ENCODE measurements around the gene CTTNBP2. TPM values are rescaled to one million over a fixed set of nuclear protein-coding genes. Genes with fewer than 3 reads are reported as not detected.

CTTNBP2 gene
- total RNA-seq, 2 donors from 2014 or later: 7.9 to 9.1 TPM

DNA sequence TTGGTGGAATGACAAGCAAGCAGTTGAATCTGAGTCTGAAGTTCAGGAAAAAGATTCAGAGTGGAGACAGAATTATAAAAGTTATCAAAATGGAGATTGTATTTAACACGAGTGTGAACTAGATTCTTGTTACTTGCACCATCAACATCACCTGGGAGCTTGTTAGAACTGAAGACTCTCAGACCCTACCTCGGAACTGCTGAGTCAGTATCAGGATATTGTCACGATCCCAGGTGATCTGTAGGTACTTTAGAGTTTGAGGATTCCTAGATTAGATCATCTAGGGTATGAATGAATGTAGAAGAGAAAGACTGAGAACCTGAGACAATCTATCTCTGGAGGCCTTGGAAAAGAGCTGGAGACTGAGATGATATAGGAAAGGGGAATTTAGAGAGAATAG lies 194.1 kb downstream of the CTTNBP2 start:
- intact Hi-C loops (cut with DNase I): no loop called here
- DNase-seq (ENCODE audit: low spot score): no peak

DNA sequence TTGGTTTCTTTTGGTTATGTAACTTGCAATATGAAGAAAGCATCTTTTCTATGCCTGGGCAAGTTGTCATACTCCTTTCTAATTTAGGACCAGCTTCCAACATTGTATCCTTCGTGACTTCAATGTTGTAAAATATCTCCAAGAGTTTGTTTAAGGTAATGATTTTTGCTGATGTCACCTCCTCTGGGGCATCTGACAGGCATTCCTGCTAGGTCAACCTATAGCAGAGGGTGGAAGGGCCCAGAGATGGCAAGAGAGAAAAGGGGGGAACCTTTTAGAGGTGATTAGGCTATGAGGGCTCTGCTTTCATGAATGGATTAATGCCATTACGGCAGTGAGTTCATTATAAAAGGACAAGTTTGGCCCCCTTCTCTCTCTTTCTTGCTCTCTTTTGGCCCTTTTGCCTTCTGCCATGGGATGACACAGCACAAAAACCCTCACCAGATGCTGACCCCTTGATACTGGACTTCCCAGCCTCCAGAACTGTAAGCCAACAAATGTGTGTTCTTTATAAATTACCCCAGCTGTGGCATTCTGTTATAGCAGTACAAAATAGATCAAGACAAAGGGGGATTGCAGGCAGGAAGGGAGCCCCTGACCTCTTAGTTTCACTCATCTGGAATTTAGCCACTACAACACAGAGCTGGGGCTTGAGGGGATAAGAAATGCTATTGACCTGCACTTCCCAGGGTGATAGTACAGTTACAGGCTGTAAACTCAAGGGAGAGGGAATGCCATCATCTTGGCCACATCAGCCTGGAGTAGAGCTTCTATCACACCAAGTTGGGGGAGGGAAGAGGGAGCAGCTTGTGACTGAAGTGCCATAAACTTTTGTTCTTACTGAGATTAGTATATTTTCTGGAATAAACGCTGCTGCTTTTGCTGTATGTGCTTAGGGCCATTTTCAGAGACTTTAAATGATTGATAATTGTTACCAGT lies 197.5 kb downstream of the CTTNBP2 start:
- intact Hi-C loops (cut with DNase I): no loop called here
- no peak for DNase-seq (ENCODE audit: low spot score)

GRCh38 chr7:117674617-117675016 lies 198.6 kb downstream of the CTTNBP2 start:
- DNase-seq (ENCODE audit: low spot score): no peak
- intact Hi-C loops (cut with DNase I): no loop called here

DNA sequence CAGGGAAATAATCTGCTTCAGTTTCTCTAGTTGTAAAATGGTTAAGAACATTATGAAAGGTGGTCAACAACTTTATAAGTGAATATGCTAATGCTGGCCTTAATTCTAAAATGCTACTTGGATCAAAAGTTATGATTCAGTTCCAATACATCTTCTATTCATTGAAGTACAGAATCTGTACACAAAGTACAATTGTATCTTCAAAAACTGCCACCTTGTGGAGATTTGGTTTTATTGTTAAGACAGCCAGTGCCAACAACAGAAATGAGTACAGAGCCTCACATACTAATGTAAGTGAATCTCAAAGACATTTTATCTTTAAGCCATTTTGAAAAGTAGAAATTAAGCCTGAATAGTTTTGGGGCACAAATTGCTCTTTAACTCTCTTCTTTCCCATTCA lies 199.4 kb downstream of the CTTNBP2 start:
- intact Hi-C loops (cut with DNase I): no loop called here
- no peak for DNase-seq (ENCODE audit: low spot score)

DNA sequence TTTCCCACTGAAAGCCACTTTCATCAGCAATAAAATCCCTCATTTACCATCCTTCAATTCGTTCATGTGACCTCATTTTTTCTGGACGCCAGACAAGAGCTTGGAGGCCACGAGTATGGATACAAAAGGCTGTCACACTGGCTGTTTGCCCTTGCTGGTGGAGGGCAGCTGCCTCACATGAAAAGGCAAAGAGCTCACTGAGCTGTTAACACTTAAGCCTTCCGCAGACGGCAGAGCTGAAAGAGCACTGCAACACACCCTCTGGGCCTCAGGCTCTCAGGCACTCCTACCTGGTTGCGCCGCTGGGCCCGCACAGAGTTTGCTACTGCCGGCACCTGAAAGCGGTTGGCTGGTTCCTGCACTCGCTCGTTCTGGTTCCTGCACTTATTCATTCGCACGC lies 199.9 kb downstream of the CTTNBP2 start:
- intact Hi-C loops (cut with DNase I): no loop called here

DNA sequence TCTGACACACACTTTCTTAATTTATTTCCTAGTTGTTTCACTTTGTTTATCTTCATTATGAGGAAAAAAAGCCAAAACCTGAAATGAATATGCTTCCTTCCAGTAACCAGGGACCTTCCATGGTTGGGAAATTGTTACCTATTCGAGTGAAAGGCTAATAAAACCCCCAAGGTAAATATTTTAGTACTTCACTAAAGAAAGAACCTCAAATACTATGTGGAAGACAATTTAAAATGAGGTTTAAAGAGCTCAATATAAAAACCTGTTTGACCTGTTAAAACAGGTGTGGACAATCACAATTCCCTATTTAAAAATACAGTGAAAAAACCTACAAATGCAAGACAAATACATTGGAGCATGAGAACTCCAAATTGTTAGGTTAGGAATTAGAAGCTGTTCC lies 200.8 kb downstream of the CTTNBP2 start:
- intact Hi-C loops (cut with DNase I): no loop called here
- DNase-seq (ENCODE audit: low spot score): no peak

More for the DNA sequence above, 199.9 kb downstream of the CTTNBP2 start:
- peak; percentile 76 for DNase-seq (ENCODE audit: low spot score)

DNA sequence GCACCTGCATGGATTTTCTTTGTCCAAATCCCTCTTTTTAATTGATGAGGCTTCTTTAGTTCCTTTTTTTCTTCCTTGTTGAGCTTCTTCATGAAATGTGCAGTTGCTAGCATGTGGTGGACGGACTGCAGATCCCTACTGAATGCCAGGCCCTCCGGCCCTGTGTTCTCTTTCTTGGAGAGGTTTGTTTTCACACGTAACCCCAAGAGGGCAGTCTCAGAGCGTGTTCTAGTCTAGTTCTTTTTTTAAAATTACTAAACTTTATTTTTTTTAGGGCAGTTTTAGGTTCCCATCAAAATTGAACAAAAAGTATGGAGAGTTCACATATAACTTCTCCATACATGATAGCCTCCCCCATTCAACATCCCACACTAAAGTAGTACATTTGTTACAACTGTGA lies 203.4 kb downstream of the CTTNBP2 start:
- intact Hi-C loops (cut with DNase I): no loop called here
- DNase-seq (ENCODE audit: low spot score): no peak

DNA sequence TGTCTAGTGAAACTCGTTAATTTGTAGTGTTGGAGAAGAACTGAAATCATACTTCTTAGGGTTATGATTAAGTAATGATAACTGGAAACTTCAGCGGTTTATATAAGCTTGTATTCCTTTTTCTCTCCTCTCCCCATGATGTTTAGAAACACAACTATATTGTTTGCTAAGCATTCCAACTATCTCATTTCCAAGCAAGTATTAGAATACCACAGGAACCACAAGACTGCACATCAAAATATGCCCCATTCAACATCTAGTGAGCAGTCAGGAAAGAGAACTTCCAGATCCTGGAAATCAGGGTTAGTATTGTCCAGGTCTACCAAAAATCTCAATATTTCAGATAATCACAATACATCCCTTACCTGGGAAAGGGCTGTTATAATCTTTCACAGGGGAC lies 205.8 kb downstream of the CTTNBP2 start:
- DNase-seq (ENCODE audit: low spot score): no peak
- intact Hi-C loops (cut with DNase I): no loop called here

DNA sequence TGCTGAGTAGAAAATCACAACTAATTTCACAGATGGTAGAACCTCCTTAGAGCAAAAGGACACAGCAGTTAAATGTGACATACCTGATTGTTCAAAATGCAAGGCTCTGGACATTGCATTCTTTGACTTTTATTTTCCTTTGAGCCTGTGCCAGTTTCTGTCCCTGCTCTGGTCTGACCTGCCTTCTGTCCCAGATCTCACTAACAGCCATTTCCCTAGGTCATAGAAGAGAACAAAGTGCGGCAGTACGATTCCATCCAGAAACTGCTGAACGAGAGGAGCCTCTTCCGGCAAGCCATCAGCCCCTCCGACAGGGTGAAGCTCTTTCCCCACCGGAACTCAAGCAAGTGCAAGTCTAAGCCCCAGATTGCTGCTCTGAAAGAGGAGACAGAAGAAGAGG lies 206.6 kb downstream of the CTTNBP2 start:
- intact Hi-C loops (cut with DNase I): no loop called here
- no peak for DNase-seq (ENCODE audit: low spot score)

- DNase-seq (ENCODE audit: low spot score): no peak
- intact Hi-C loops (cut with DNase I): no loop called here
Measured at GRCh38 chr7:117666031-117666430, 207.2 kb downstream of the CTTNBP2 start.

- intact Hi-C loops (cut with DNase I): no loop called here
- DNase-seq (ENCODE audit: low spot score): no peak
Measured at GRCh38 chr7:117665368-117665767, 207.9 kb downstream of the CTTNBP2 start.

DNA sequence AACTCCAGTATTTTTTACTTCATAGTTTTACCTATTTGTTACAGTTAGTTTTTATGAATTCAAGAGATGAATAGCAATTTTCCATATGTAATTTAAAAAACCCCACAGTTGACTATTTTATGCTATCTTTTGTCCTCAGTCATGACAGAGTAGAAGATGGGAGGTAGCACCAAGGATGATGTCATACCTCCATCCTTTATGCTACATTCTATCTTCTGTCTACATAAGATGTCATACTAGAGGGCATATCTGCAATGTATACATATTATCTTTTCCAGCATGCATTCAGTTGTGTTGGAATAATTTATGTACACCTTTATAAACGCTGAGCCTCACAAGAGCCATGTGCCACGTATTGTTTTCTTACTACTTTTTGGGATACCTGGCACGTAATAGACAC lies 209.2 kb downstream of the CTTNBP2 start:
- DNase-seq (ENCODE audit: low spot score): no peak

GRCh38 chr7:117661328-117661727 lies 211.9 kb downstream of the CTTNBP2 start:
- intact Hi-C loops (cut with DNase I): no loop called here
- DNase-seq (ENCODE audit: low spot score): no peak

More for the DNA sequence above, 209.2 kb downstream of the CTTNBP2 start:
- intact Hi-C loops (cut with DNase I): no loop called here

Data from posterior vena cava (tissue), 2 donors.